Measurements from ENCODE around the gene FABP3. TPM values are rescaled to one million over a fixed set of nuclear protein-coding genes. Genes with fewer than 3 reads are reported as not detected.

Gene FABP3
- not detected in 2 replicates for total RNA-seq (2014; rRNA removed; shearing (Covaris generic))
- total RNA-seq (2022): not detected in 2 replicates
- percentile 11 among the genes with signal in this experiment for Bru-seq, nascent RNA
- percentile 15 among the genes with signal in this experiment for BruChase-seq, experiment 1, labeled RNA remaining after a 6-hour chase
- not detected for BruChase-seq, experiment 2, labeled RNA remaining after a 2-hour chase
- long read RNA-seq: 0 reads

DNA sequence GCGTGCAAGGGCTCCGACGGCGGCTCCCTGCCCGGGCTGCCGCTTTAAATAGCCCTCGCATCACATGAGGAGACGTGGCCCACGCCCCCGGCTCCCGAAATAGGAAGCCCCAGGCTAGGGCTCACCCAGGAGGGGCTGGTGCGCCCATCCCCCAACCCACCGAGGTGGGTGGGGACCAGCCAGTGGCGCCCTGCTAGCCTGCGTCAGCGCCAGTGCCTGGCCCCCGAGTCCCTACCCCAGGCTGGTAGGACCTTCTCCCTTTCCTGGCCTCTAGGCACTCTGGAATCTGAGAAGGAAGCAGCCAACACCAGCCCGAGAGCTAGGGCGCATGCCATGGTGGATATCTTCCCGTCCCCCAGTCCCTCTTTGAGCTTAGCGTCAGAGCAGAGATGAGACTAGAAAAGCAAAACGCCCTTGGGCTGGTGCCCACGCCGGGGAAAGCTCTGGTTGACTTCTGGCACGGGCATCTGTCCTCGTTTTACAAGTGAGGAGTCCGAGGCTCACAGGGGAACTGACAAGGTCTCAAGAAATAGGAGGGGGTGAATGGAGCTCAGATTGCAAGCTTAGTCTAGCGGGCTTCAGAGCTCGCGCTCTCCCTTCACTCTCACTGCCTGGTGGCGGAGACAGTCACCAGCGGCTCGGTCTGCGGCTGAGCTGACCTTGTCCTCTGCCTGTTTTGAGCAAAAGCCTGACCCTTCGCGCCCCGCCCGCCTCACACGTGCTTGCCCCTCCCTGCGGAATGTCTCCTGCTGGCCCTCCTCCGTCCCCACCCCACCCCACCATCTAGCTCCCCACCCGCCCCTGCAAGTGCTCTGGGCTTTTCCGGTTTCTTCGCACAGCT lies at the start of gene FABP3:
TSS of gene FABP3 (minus strand) at position 21 of the 841 bp plus-strand sequence. CDS start 62 bp downstream, outside the sequence.
- intact Hi-C loops (cut with micrococcal nuclease; ENCODE audit: unreplicated experiment): no loop called here
- Histone ChIP-seq H3K4me1 (ENCODE audit: insufficient read depth, low read length, poor library complexity, severe bottlenecking) (no peaks in the 10 kb centered on the region), H3K27ac (ENCODE audit: low read depth, low read length, poor library complexity, severe bottlenecking) (no peak within 1 kb of the TSS), H3K4me3 (ENCODE audit: low read depth, low read length, poor library complexity, severe bottlenecking) (no peak within 1 kb of the TSS), H4K20me1 (ENCODE audit: insufficient read depth, low read length) (no peaks in the 10 kb centered on the region), H3K36me3 (ENCODE audit: insufficient read depth, low read length) (no peaks in the 10 kb centered on the region), H3K9me2 (ENCODE audit: insufficient read depth, low read length) (no peaks in the 10 kb centered on the region), H3K9me3 (ENCODE audit: low read length) (no peaks in the 10 kb centered on the region), H3K79me2 (ENCODE audit: insufficient read depth, low read depth, low read length) (no peaks in the 10 kb centered on the region), H3K4me2 (ENCODE audit: low read length) (no peak within 1 kb of the TSS), H2AFZ (ENCODE audit: low read length) (no peak within 1 kb of the TSS)
- CTCF ChIA-PET (ENCODE audit: unreplicated experiment): no interaction called here
- POLR2A ChIA-PET: interaction anchor here (0.5 kb wide), 2 partner anchors 103 to 204 kb away, joined by 3 read pairs; no protein-coding TSS in a partner anchor
- BruUV-seq (replicated peaks): no TSS peak
- no peak for DNase-seq (ENCODE audit: low spot score)
- TF ChIP-seq EZH2phosphoT487 (IDR thresholded peaks at IDR 0.05; ENCODE audit: borderline replicate concordance, low read depth, low read length): no peak
- TF ChIP-seq, protein P1, sequence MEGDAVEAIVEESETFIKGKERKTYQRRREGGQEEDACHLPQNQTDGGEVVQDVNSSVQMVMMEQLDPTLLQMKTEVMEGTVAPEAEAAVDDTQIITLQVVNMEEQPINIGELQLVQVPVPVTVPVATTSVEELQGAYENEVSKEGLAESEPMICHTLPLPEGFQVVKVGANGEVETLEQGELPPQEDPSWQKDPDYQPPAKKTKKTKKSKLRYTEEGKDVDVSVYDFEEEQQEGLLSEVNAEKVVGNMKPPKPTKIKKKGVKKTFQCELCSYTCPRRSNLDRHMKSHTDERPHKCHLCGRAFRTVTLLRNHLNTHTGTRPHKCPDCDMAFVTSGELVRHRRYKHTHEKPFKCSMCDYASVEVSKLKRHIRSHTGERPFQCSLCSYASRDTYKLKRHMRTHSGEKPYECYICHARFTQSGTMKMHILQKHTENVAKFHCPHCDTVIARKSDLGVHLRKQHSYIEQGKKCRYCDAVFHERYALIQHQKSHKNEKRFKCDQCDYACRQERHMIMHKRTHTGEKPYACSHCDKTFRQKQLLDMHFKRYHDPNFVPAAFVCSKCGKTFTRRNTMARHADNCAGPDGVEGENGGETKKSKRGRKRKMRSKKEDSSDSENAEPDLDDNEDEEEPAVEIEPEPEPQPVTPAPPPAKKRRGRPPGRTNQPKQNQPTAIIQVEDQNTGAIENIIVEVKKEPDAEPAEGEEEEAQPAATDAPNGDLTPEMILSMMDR (conservative IDR thresholded peaks at IDR 0.05; ENCODE audit: low read length): no peak

DNA sequence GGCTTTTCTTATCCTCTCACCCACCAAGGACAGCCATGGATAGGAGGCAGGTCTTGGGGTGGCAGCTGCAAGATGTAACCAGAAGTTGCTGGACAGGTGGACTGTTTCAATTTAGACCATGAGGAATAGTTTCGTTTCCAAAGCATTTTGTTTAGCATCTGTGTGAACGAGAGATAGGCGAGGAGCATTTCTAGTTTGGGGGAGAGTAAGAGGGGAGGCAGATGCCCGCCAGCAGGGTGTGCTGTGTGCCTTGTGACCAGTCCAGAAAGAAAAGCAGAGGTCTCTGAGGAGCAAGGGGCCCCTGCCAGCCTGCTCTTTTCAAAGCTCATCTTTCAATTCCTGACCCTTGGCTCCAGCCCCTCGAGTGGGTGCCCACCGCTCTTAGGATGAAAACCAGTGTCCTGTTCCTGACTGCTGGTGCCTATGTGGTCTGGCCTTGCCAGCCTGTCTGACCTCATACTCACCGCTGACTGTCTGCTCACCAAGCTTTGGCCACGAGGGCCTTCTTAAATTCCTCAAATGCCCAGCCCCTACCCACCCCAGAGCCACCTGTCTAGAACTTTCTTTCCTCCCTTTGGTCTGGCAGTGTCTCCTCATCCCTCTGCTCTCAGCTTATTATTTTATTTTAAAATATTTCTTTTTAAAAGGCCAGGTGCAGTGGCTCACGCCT lies 48.6 kb upstream of the FABP3 start:
- TF ChIP-seq EZH2phosphoT487 (IDR thresholded peaks at IDR 0.05; ENCODE audit: borderline replicate concordance, low read depth, low read length): no peak
- TF ChIP-seq, protein P1 (conservative IDR thresholded peaks at IDR 0.05; ENCODE audit: low read length): peak; percentile 84
- peaks cover 39% of the 10 kb centered on the region for H3K4me1 ChIP-seq (ENCODE audit: insufficient read depth, low read length, poor library complexity, severe bottlenecking)
- no peaks in the 10 kb centered on the region for H4K20me1 ChIP-seq (ENCODE audit: insufficient read depth, low read length)
- no peaks in the 10 kb centered on the region for H3K79me2 ChIP-seq (ENCODE audit: insufficient read depth, low read depth, low read length)
- no TSS peak for BruUV-seq (replicated peaks)
- no peaks in the 10 kb centered on the region for H3K9me3 ChIP-seq (ENCODE audit: low read length)
- no peaks in the 10 kb centered on the region for H3K36me3 ChIP-seq (ENCODE audit: insufficient read depth, low read length)
- intact Hi-C loops (cut with micrococcal nuclease; ENCODE audit: unreplicated experiment): loop anchor here (1.0 to 5.0 kb wide), 5 partner anchors 125 to 366 kb away; partner anchors contain the start of genes SNRNP40 and ZCCHC17
- DNase-seq (ENCODE audit: low spot score): peak; percentile 64
- H3K9me2 ChIP-seq (ENCODE audit: insufficient read depth, low read length): no peaks in the 10 kb centered on the region
- H3K27ac ChIP-seq (ENCODE audit: low read depth, low read length, poor library complexity, severe bottlenecking): no peak overlapping the region
- no peak overlapping the region for H2AFZ ChIP-seq (ENCODE audit: low read length)
- ChIA-PET POLR2A (interaction anchor here (1.9 kb wide), 1 partner anchor 10 kb away, joined by 5 read pairs; no protein-coding TSS in a partner anchor), CTCF (ENCODE audit: unreplicated experiment) (interaction anchor here (1.1 to 1.4 kb wide), 3 partner anchors 27 to 236 kb away, joined by 3 to 7 read pairs (median 3); no protein-coding TSS in a partner anchor)
- no peak overlapping the region for H3K4me3 ChIP-seq (ENCODE audit: low read depth, low read length, poor library complexity, severe bottlenecking)
- H3K4me2 ChIP-seq (ENCODE audit: low read length): no peak overlapping the region
